Measurements from ENCODE around the gene SIK3.

- TF ChIP-seq CTCF (IDR thresholded peaks at IDR 0.05; ENCODE audit: insufficient read depth, low read length) (no peak), POLR2AphosphoS5 (IDR thresholded peaks at IDR 0.05; ENCODE audit: low read depth) (no peak), REST (IDR thresholded peaks at IDR 0.05; ENCODE audit: insufficient replicate concordance, low read depth) (no peak), GABPA (IDR thresholded peaks at IDR 0.05; ENCODE audit: low read depth) (no peak)
Observed at GRCh38 chr11:116910378-116910777, 187.8 kb downstream of the SIK3 start.

Data from HL-60 (cell line).